AG04450 (cell line): ENCODE data around the gene MED13L. TPM values are rescaled to one million over a fixed set of nuclear protein-coding genes. Genes with fewer than 3 reads are reported as not detected.

ENCODE experiments used
- CTCF ChIA-PET: fragments of 300-600, 350-600 bp; formaldehyde crosslinking; extraction: SDS; loops from one replicate; lab custom pipeline; 2022; ENCODE audit warnings: antibody characterized with exemption, inconsistent platforms; lab: Charles Lee
- POLR2A ChIA-PET: fragments of 350-600 bp; formaldehyde crosslinking; extraction: SDS; loops from one replicate; lab custom pipeline; 2021; ENCODE audit warnings: antibody characterized with exemption, inconsistent platforms; lab: Yijun Ruan, JAX
- DNase-seq: peaks from one replicate; pipeline ENCODE4 v3.0.0-alpha.2; 2011; ENCODE audit warnings: low read depth, low spot score
- H3K27ac ChIP-seq: one replicate; pipeline ENCODE4 v1.5.1; 2012; ENCODE audit warnings: low read depth, low read length, control low read depth
- H3K27me3 ChIP-seq: one replicate; pipeline ENCODE4 v1.6.0; 2012; ENCODE audit warnings: low read length; ENCODE audit not compliant: control insufficient read depth, insufficient read depth
- H3K4me3 ChIP-seq: 2 replicates; pipeline ENCODE4 v1.5.1; 2011; ENCODE audit warnings: mild to moderate bottlenecking, low read depth, low read length, control low read depth
- H3K9me3 ChIP-seq: 2 replicates; pipeline ENCODE4 v1.5.1; 2012; ENCODE audit warnings: low read length; ENCODE audit not compliant: control insufficient read depth, insufficient read depth
- polyA plus RNA-seq: library from polyadenylated mRNA; depleted of rRNA; stranded (reverse); fragments of >200 nt; gene quantifications from 2 replicates; pipeline ENCODE4 v1.2.3, GENCODE V29; 2011
- TF ChIP-seq, protein P1 (sequence below): IDR thresholded peaks from 2 replicates; pipeline ENCODE4 v1.5.1; 2011; ENCODE audit warnings: low read depth, low read length, control low read depth, inconsistent platforms

MED13L gene
- polyA plus RNA-seq, 1 experiment, result 56.2 TPM

DNA sequence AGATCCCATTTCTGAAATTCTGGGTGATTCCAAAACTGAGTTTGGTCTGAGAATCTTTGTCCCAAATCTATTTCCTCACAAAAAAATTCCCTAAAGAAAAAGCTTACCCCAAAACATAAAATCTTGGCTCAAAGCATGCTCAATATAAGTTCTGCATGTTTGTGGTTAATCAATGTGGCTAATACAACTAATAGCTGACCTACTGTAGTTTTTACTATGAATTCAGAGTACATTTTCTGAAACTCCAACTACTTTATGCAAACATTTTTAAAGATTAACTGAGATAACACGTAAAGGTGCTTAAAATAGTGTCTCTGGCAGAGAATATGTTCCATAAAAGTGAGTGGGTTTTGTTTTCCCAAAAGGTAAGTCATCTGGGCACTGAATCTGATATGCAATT, 133.1 kb downstream of the MED13L start:
- no peaks in the 10 kb centered on the region for H3K27me3 ChIP-seq
- no peaks in the 10 kb centered on the region for H3K9me3 ChIP-seq
- DNase-seq, result no peak
- no peak overlapping the region for H3K4me3 ChIP-seq
- TF ChIP-seq, protein P1, sequence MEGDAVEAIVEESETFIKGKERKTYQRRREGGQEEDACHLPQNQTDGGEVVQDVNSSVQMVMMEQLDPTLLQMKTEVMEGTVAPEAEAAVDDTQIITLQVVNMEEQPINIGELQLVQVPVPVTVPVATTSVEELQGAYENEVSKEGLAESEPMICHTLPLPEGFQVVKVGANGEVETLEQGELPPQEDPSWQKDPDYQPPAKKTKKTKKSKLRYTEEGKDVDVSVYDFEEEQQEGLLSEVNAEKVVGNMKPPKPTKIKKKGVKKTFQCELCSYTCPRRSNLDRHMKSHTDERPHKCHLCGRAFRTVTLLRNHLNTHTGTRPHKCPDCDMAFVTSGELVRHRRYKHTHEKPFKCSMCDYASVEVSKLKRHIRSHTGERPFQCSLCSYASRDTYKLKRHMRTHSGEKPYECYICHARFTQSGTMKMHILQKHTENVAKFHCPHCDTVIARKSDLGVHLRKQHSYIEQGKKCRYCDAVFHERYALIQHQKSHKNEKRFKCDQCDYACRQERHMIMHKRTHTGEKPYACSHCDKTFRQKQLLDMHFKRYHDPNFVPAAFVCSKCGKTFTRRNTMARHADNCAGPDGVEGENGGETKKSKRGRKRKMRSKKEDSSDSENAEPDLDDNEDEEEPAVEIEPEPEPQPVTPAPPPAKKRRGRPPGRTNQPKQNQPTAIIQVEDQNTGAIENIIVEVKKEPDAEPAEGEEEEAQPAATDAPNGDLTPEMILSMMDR, result no peak
- POLR2A ChIA-PET, result no interaction called here
- CTCF ChIA-PET, result no interaction called here
- H3K27ac ChIP-seq, result no peak overlapping the region

GRCh38 chr12:116143909-116144308, 133.6 kb downstream of the MED13L start:
- ChIA-PET POLR2A (interaction anchor here (1.0 to 1.4 kb wide), 2 partner anchors 9 to 22 kb away, joined by 3 to 6 read pairs; no protein-coding TSS in a partner anchor), CTCF (interaction anchor here (0.6 kb wide), 1 partner anchor 207 kb away, joined by 3 read pairs; no protein-coding TSS in a partner anchor)
- Histone ChIP-seq H3K9me3 (no peaks in the 10 kb centered on the region), H3K4me3 (no peak overlapping the region), H3K27me3 (no peaks in the 10 kb centered on the region), H3K27ac (peak overlapping the region; percentile 66)
- no peak for DNase-seq
- TF ChIP-seq, protein P1, result no peak

DNA sequence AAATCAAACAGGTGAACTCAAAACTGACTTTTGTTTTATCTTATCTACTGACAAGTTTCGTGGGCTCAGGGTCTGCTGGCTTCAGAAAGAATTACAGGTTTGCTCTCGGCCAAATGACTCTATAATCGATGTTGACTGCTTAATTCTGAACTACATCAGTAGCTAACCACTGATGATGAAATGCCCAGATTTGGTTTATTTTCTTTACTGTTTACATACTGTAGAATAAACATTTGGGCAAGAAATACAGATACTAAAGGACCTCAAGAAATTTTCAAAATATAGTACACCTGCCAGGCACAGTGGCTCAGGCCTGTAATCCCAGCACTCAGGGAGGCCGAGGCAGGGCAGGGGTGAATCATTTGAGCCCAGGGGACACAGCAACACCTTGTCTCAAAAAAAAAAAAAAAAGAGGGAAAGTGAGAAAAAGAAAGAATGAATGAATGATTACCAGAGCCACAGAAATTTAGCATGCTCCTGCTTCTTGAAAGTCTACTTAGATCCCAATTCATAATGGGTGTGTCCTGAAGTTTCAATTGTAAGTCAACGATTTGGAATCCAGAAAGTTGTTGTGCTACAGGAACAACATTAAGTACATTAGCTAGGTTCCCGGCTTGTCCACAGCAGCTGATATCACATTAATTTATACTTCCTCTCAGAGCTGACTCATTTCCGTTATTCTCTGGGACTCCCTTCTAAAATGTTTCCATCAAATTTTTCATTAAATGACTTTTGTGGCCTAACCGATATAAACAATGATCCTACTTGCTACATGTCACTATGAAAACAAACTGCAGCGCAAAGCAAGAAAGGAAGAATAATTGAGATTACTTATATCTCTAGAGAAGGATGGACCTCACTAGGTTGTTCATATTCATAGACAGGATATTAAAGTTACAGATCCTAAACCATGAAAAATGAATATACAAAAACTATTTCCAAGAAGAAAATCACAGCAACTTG, 134.3 kb downstream of the MED13L start:
- H3K4me3 ChIP-seq, result no peak overlapping the region
- peak overlapping the region; percentile 66 for H3K27ac ChIP-seq
- TF ChIP-seq, protein P1, result no peak
- no peaks in the 10 kb centered on the region for H3K9me3 ChIP-seq
- no peak for DNase-seq
- H3K27me3 ChIP-seq, result no peaks in the 10 kb centered on the region
- ChIA-PET POLR2A (interaction anchor here (1.0 to 1.4 kb wide), 2 partner anchors 8 to 21 kb away, joined by 3 to 6 read pairs; no protein-coding TSS in a partner anchor), CTCF (interaction anchor here (0.6 to 1.1 kb wide), 3 partner anchors 25 to 208 kb away, joined by 3 read pairs; no protein-coding TSS in a partner anchor)

GRCh38 chr12:116141833-116142162, 135.7 kb downstream of the MED13L start:
- ChIA-PET CTCF (interaction anchor here (1.0 to 1.9 kb wide), 4 partner anchors 8 to 458 kb away, joined by 3 to 5 read pairs (median 4); no protein-coding TSS in a partner anchor), POLR2A (no interaction called here)
- TF ChIP-seq, protein P1, result no peak

More at GRCh38 chr12:116141833-116142162, 135.7 kb downstream of the MED13L start:
- Histone ChIP-seq H3K27me3 (no peaks in the 10 kb centered on the region), H3K27ac (no peak overlapping the region), H3K4me3 (no peak overlapping the region), H3K9me3 (no peaks in the 10 kb centered on the region)
- DNase-seq, result no peak
